DOHH2 (cell line): ENCODE data around the gene PLCB3.

ENCODE experiments used
- H3F3A ChIP-seq: fragments of 200-600 bp; sonication (generic), shearing (Covaris generic); 2 replicates; pipeline ENCODE4 v1.6.0; 2016; ENCODE audit warnings: antibody characterized with exemption, mild to moderate bottlenecking; ENCODE audit not compliant: control insufficient read depth, insufficient read depth
- H3K27ac ChIP-seq: fragments of 200-600 bp; sonication (generic); 2 replicates; pipeline ENCODE4 v1.5.1; 2014; ENCODE audit warnings: low read depth, mild to moderate bottlenecking, low read length, moderate library complexity
- H3K27me3 ChIP-seq: fragments of 200-600 bp; sonication (generic); 2 replicates; pipeline ENCODE4 v1.6.1; 2014; ENCODE audit warnings: mild to moderate bottlenecking, low read length, mixed read lengths; ENCODE audit not compliant: control insufficient read depth
- H3K36me3 ChIP-seq: fragments of 200-600 bp; sonication (generic); 2 replicates; pipeline ENCODE4 v1.6.1; 2014; ENCODE audit warnings: mild to moderate bottlenecking, low read length, moderate library complexity, mixed read lengths; ENCODE audit not compliant: control insufficient read depth
- H3K4me1 ChIP-seq: fragments of 200-600 bp; sonication (generic); 2 replicates; pipeline ENCODE4 v1.6.1; 2014; ENCODE audit warnings: mild to moderate bottlenecking, low read length, mixed read lengths; ENCODE audit not compliant: control insufficient read depth
- H3K4me2 ChIP-seq: fragments of 200-600 bp; sonication (generic); 2 replicates; pipeline ENCODE4 v1.6.0; 2014; ENCODE audit warnings: mild to moderate bottlenecking, low read length, moderate library complexity
- H3K4me3 ChIP-seq: fragments of 200-600 bp; sonication (generic); 2 replicates; pipeline ENCODE4 v1.5.1; 2014; ENCODE audit warnings: mild to moderate bottlenecking, low read length, mixed read lengths
- H3K79me2 ChIP-seq: fragments of 200-600 bp; sonication (generic); 2 replicates; pipeline ENCODE4 v1.6.1; 2014; ENCODE audit warnings: mild to moderate bottlenecking, low read length, mixed read lengths; ENCODE audit not compliant: control insufficient read depth
- H3K9me2 ChIP-seq: fragments of 200-600 bp; sonication (generic); replicated peaks from 2 replicates; pipeline ENCODE4 v1.6.1; 2014; ENCODE audit warnings: mild to moderate bottlenecking, low read length, mixed read lengths; ENCODE audit not compliant: control insufficient read depth
- H3K9me3 ChIP-seq: fragments of 200-600 bp; sonication (generic); 2 replicates; pipeline ENCODE4 v1.6.1; 2014; ENCODE audit warnings: antibody characterized with exemption, low read length, mixed read lengths; ENCODE audit not compliant: control insufficient read depth, insufficient read depth
- H4K20me1 ChIP-seq: fragments of 200-600 bp; sonication (generic); 2 replicates; pipeline ENCODE4 v1.6.0; 2014; ENCODE audit warnings: low read depth, mild to moderate bottlenecking, antibody characterized with exemption, low read length, moderate library complexity; ENCODE audit not compliant: control insufficient read depth, insufficient read depth
- EZH2phosphoT487 ChIP-seq: fragments of 200-600 bp; sonication (generic); IDR thresholded peaks from 2 replicates; pipeline ENCODE4 v1.6.1; 2017; ENCODE audit warnings: borderline replicate concordance, mild to moderate bottlenecking, antibody characterized with exemption, low read length, moderate library complexity, mixed read lengths
- TF ChIP-seq, protein P1 (sequence below): fragments of 200-600 bp; sonication (generic); IDR thresholded peaks from one replicate; pipeline ENCODE4 v1.5.1; 2014; ENCODE audit warnings: antibody characterized with exemption, mild to moderate bottlenecking, low read depth, low read length; ENCODE audit not compliant: poor library complexity, severe bottlenecking

Gene PLCB3

DNA sequence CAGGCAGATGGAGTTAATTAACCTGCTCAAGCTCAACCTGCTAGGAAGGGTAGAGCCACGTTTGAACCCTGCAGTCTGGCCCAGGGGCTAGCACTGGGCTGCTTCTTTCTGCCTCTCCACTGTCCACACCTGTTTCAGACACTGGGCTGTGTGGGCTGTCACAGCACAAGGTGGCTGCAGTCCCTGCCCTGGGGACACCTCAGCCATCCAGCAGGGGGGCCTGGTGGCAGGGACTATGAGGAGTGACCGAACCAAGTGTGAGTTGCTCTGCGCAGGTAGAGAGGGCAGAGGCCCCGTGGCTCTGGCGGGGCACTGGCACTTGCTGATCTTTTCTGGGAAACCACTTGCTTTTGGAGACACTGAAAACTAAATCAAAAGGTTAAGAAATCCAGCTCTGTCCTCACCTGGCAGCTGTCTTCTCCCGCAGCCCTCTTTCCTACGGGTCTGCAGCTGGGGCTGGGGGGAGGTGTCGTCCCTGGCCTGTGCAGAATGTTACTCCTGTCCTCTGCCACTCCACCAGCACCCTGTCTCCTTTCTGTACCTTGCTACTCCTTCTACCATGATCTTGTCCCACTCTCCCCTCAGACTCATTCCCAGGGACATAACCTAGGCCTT, 27.4 kb downstream of the PLCB3 start:
- no peak for TF ChIP-seq EZH2phosphoT487
- TF ChIP-seq, protein P1, sequence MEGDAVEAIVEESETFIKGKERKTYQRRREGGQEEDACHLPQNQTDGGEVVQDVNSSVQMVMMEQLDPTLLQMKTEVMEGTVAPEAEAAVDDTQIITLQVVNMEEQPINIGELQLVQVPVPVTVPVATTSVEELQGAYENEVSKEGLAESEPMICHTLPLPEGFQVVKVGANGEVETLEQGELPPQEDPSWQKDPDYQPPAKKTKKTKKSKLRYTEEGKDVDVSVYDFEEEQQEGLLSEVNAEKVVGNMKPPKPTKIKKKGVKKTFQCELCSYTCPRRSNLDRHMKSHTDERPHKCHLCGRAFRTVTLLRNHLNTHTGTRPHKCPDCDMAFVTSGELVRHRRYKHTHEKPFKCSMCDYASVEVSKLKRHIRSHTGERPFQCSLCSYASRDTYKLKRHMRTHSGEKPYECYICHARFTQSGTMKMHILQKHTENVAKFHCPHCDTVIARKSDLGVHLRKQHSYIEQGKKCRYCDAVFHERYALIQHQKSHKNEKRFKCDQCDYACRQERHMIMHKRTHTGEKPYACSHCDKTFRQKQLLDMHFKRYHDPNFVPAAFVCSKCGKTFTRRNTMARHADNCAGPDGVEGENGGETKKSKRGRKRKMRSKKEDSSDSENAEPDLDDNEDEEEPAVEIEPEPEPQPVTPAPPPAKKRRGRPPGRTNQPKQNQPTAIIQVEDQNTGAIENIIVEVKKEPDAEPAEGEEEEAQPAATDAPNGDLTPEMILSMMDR = no peak
- H3K4me2 ChIP-seq = no peak overlapping the region
- no peak overlapping the region for H3K27ac ChIP-seq
- peaks cover 11% of the 10 kb centered on the region; the same call in 1 of the 2 replicates for H3K36me3 ChIP-seq
- H3K79me2 ChIP-seq = peaks cover 6% of the 10 kb centered on the region
- H3K4me3 ChIP-seq = no peak overlapping the region
- no peaks in the 10 kb centered on the region for H3K9me3 ChIP-seq
- no peaks in the 10 kb centered on the region for H3K27me3 ChIP-seq
- H3K4me1 ChIP-seq = peaks cover 4% of the 10 kb centered on the region
- H3F3A ChIP-seq = no peaks in the 10 kb centered on the region
- H4K20me1 ChIP-seq = no peaks in the 10 kb centered on the region
- no peaks in the 10 kb centered on the region for H3K9me2 ChIP-seq

DNA sequence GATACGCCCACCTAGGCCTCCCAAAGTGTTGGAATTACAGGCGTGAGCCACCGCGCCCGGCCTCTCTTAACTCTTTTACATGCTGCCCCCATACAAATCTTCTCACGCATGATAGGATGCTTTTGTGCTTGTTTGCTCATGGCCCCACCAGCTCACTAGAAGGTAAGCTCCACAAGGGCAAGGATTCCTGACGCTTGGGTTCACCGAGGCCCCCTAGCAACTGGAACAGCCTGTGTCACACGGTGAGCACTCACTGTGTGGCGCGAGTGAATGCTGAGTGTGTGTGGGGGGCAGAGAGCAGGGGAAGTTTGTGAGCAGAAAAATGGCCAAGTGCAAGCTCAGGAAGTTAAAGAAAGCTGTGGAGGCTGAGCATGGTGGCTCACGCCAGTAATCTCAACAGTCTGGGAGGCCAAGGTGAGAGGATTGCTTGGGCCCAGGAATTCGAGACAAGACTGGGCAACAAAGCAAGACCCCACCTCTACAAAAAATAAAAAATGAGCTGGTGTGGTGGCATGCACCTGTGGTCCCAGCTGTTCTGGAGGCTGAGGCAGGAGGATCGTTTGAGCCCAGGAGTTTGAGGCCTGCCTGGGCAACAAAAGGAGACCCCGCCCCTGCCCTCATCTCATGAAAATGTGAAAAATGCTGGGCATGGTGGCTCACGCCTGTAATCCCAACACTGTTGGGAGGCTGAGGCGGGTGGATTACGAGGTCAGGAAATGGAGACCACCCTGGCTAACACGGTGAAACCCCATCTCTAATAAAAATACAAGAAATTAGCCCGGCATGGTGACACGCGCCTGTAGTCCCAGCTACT, 30.8 kb downstream of the PLCB3 start:
- Histone ChIP-seq H3K4me2 (no peak overlapping the region), H3K4me3 (no peak overlapping the region), H3K9me3 (no peaks in the 10 kb centered on the region), H3K4me1 (peaks cover 19% of the 10 kb centered on the region), H3F3A (peaks cover 2% of the 10 kb centered on the region; the same call in 1 of the 2 replicates), H3K79me2 (peaks cover 12% of the 10 kb centered on the region), H3K27ac (no peak overlapping the region), H3K27me3 (no peaks in the 10 kb centered on the region), H3K36me3 (peaks cover under 1% of the 10 kb centered on the region; the same call in 1 of the 2 replicates), H4K20me1 (no peaks in the 10 kb centered on the region), H3K9me2 (no peaks in the 10 kb centered on the region)
- TF ChIP-seq, protein P1 = no peak
- no peak for TF ChIP-seq EZH2phosphoT487

DNA sequence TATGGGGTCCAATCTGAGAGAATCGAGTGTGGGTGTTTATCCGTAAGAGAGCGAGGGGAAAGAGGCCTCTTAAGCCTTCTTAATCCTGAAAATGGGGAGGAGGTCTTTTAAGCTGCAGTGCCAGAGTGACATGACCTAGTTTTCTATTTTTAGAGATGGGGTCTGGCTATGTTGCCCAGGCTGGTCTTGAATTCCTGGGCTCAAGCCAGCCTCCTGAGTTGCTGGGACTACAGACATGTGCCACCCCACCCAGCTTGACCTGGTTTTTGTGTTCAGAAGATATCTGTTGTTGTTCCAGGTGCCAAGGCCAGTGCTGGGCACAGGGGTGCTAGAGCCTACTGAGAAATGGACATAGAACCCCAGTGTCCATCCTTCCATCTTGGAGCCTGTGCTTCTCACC, 31.8 kb downstream of the PLCB3 start:
- TF ChIP-seq, protein P1 = no peak
- TF ChIP-seq EZH2phosphoT487 = no peak
- H3K36me3 ChIP-seq = no peaks in the 10 kb centered on the region; the same call in 1 of the 2 replicates
- H3K27ac ChIP-seq = no peak overlapping the region
- H3K9me2 ChIP-seq = no peaks in the 10 kb centered on the region
- peaks cover 2% of the 10 kb centered on the region; the same call in 1 of the 2 replicates for H3F3A ChIP-seq
- peak overlapping the region; percentile 82; the same call in 1 of the 2 replicates for H3K4me2 ChIP-seq
- no peaks in the 10 kb centered on the region for H3K9me3 ChIP-seq
- H3K4me3 ChIP-seq = no peak overlapping the region; the same call in 1 of the 2 replicates
- H4K20me1 ChIP-seq = no peaks in the 10 kb centered on the region
- peaks cover 19% of the 10 kb centered on the region for H3K4me1 ChIP-seq
- no peaks in the 10 kb centered on the region for H3K27me3 ChIP-seq
- H3K79me2 ChIP-seq = peaks cover 12% of the 10 kb centered on the region
